B cell (primary cell): Measurements from ENCODE around the gene CBX6. TPM values are rescaled to one million over a fixed set of nuclear protein-coding genes. Genes with fewer than 3 reads are reported as not detected.

ENCODE experiments used
- ATAC-seq: fragments of 200-7000 bp; cut with Tn5 transposase; one replicate; pipeline ENCODE4 v1.10.0; 2021; ENCODE audit warnings: low read depth, mild to moderate bottlenecking, moderate number of reproducible peaks, moderate library complexity
- CTCF ChIA-PET: fragments of 350-600 bp; sonication (Branson Sonifier 250); formaldehyde crosslinking; loops from one replicate; lab custom pipeline; 2021; ENCODE audit warnings: antibody characterized with exemption, inconsistent platforms; lab: Charles Lee
- POLR2A ChIA-PET: fragments of 350-600 bp; sonication (Branson Sonifier 250); formaldehyde crosslinking; loops from one replicate; lab custom pipeline; 2021; ENCODE audit warnings: antibody characterized with exemption; lab: Charles Lee
- DNase-seq: peaks from one replicate; pipeline ENCODE4 v3.0.0; 2013
- H2AFZ ChIP-seq: 2 replicates; pipeline ENCODE4 v1.6.1; 2012; ENCODE audit warnings: mild to moderate bottlenecking, low read depth, low read length; ENCODE audit not compliant: insufficient read depth, poor library complexity, severe bottlenecking
- H3K27ac ChIP-seq, 2 donors: 1 replicate in 1 of 2; 2 replicates in 1 of 2; pipeline ENCODE4 v1.5.1; 2012 to 2013; ENCODE audit warnings: low read length in 2 of 2, mild to moderate bottlenecking in 2 of 2, moderate library complexity in 1 of 2
- H3K27me3 ChIP-seq, 4 experiments: fragments of 200-600 bp in 1 of 4; sonication (generic) in 1 of 4; replicated peaks in 1 of 4; 1 replicate in 2 of 4; 2 replicates in 2 of 4; pipeline versions ENCODE4 v1.6.1 to v1.7.0; 2013 to 2016; ENCODE audit warnings: low read length in 3 of 4, mild to moderate bottlenecking in 2 of 4, mixed read lengths in 1 of 4, moderate library complexity in 1 of 4; ENCODE audit not compliant: insufficient read depth in 4 of 4, control insufficient read depth in 3 of 4; ENCODE audit errors: control extremely low read depth in 1 of 4
- H3K36me3 ChIP-seq, 2 experiments: replicated peaks in 1 of 2; 1 replicate in 1 of 2; 2 replicates in 1 of 2; pipeline versions ENCODE4 v1.6.1 to v1.7.1; 2013; ENCODE audit warnings: low read length in 1 of 2; ENCODE audit not compliant: insufficient read depth in 2 of 2, control insufficient read depth in 1 of 2; ENCODE audit errors: control extremely low read depth in 1 of 2, extremely low read depth in 1 of 2
- H3K4me1 ChIP-seq, 2 donors: fragments of 200-600 bp in 1 of 2; sonication (generic) in 1 of 2; 1 replicate in 1 of 2; 2 replicates in 1 of 2; pipeline versions ENCODE4 v1.5.1 to v1.6.1; 2013 to 2017; ENCODE audit warnings: low read length in 2 of 2; ENCODE audit not compliant: control insufficient read depth in 2 of 2, insufficient read depth in 2 of 2
- H3K4me2 ChIP-seq: replicated peaks from 2 replicates; pipeline ENCODE3; 2012; ENCODE audit warnings: mild to moderate bottlenecking, low read depth, low read length; ENCODE audit not compliant: poor library complexity, severe bottlenecking
- H3K4me3 ChIP-seq, 5 experiments: fragments of 200-600 bp in 1 of 5; sonication (generic) in 1 of 5; 1 replicate in 3 of 5; 2 replicates in 2 of 5; pipeline versions ENCODE4 v1.5.1 to v1.7.0; 2011 to 2016; ENCODE audit warnings: low read length in 4 of 5, mild to moderate bottlenecking in 4 of 5, low read depth in 2 of 5, control low read depth in 1 of 5, moderate library complexity in 1 of 5; ENCODE audit not compliant: insufficient read depth in 1 of 5; ENCODE audit errors: control extremely low read depth in 1 of 5, extremely low read depth in 1 of 5
- H3K79me2 ChIP-seq: fragments of 200-600 bp; sonication (generic); one replicate; pipeline ENCODE4 v1.6.0; 2016; ENCODE audit warnings: low read length; ENCODE audit not compliant: control insufficient read depth, insufficient read depth
- H3K9ac ChIP-seq: fragments of 200-600 bp; sonication (generic); 2 replicates; pipeline ENCODE4 v1.6.1; 2017; ENCODE audit warnings: mild to moderate bottlenecking, low read length, moderate library complexity
- H3K9me3 ChIP-seq, 3 donors: one replicate each; pipeline versions ENCODE4 v1.6.1 to v1.7.1; 2013; ENCODE audit warnings: low read length in 2 of 3; ENCODE audit not compliant: control insufficient read depth in 2 of 3, insufficient read depth in 1 of 3; ENCODE audit errors: control extremely low read depth in 1 of 3
- H4K20me1 ChIP-seq: 2 replicates; pipeline ENCODE4 v1.6.0; 2012; ENCODE audit warnings: mild to moderate bottlenecking, low read length; ENCODE audit not compliant: insufficient read depth, control insufficient read depth, poor library complexity, severe bottlenecking
- H3K27ac Mint-ChIP-seq: one replicate; pipeline ENCODE4 v1.8.0; 2021; ENCODE audit warnings: mixed read lengths
- H3K27me3 Mint-ChIP-seq: one replicate; pipeline ENCODE4 v1.8.0; 2021; ENCODE audit warnings: mixed read lengths
- H3K4me1 Mint-ChIP-seq: one replicate; pipeline ENCODE4 v1.8.0; 2021; ENCODE audit warnings: mixed read lengths
- H3K4me3 Mint-ChIP-seq: one replicate; pipeline ENCODE4 v1.8.0; 2021; ENCODE audit warnings: mixed read lengths
- H3K9me3 Mint-ChIP-seq: one replicate; pipeline ENCODE4 v1.8.0; 2022; ENCODE audit warnings: mixed read lengths; ENCODE audit not compliant: insufficient read depth
- EZH2 ChIP-seq: IDR thresholded peaks from 2 replicates; pipeline ENCODE4 v1.6.1; 2012; ENCODE audit warnings: borderline replicate concordance, low read depth, mild to moderate bottlenecking, moderate library complexity, low read length; ENCODE audit not compliant: insufficient read depth, poor library complexity, severe bottlenecking
- WGBS: methylation state at CpG from one replicate; pipeline ENCODE4 v1.1.5; 2013; ENCODE audit warnings: missing lambda C conversion rate; ENCODE audit not compliant: insufficient coverage; 5-methylcytosine and 5-hydroxymethylcytosine counted together
- intact Hi-C: fragments of 100-400 bp; cut with micrococcal nuclease; formaldehyde crosslinking; loops from one replicate; pipeline ENCODE4 v1.10.0; 2022
- polyA plus RNA-seq: library from polyadenylated mRNA; depleted of rRNA; stranded (reverse); fragments of >200 nt; gene quantifications from 2 replicates; pipeline ENCODE4 v1.2.3, GENCODE V29; 2012
- total RNA-seq, 2 donors: library from RNA; stranded (reverse); fragments of 120-200 nt in 1 of 2; gene quantifications; 1 replicate in 1 of 2; 2 replicates in 1 of 2; pipeline versions ENCODE4 v1.2.3 to v1.2.4, GENCODE V29; 2013 to 2022
- TF ChIP-seq, protein P1 (sequence below): fragments of 200-600 bp; IDR thresholded peaks from one replicate; pipeline ENCODE4 v1.8.0; 2022; ENCODE audit warnings: antibody characterized with exemption, mild to moderate bottlenecking

CBX6 gene
- total and polyA plus RNA-seq, 2 donors (not counting 1 experiment from before 2014, with no cell fraction given) = 14.9 to 55.1 TPM

DNA sequence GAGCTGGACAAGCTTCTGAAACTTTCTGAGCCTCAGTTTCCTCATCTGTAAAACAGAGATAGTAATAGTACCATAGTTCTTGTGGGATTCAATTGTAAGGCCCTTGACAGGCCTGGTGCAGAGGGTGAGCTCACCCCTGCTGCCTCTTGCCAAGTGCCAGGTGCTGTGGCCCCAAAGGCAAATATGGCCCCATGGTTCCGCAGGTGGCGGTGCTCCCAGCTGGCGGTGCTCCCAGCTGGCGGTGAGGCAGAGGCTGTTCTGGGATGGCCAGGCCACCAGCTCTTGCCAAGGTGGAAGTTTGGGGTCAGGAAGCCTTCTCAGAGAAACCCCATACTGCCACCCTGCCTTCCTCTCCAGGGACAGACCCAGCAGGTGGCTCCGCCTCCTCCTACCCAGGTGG lies 37.0 kb downstream of the CBX6 start:
- Mint-ChIP-seq H3K27me3 (peaks cover 38% of the 10 kb centered on the region), H3K9me3 (no peaks in the 10 kb centered on the region), H3K4me1 (no peaks in the 10 kb centered on the region), H3K27ac (no peak overlapping the region), H3K4me3 (no peak overlapping the region)
- ATAC-seq (no peak), DNase-seq (no peak)
- no peaks in the 10 kb centered on the region for H4K20me1 ChIP-seq
- peaks cover 0 to 3% (median 0%) of the 10 kb centered on the region in 3 donors for H3K9me3 ChIP-seq
- CTCF ChIA-PET = no interaction called here
- H3K27me3 ChIP-seq = peaks cover 0 to 18% (median 5%) of the 10 kb centered on the region in 4 experiments
- 94% methylated on average over 4 of the region's 5 CpGs for WGBS
- H3K36me3 ChIP-seq = no peaks in the 10 kb centered on the region
- POLR2A ChIA-PET = no interaction called here
- no peak overlapping the region for H3K27ac ChIP-seq
- H2AFZ ChIP-seq = no peak overlapping the region
- no peak overlapping the region for H3K9ac ChIP-seq
- no peak for TF ChIP-seq EZH2
- TF ChIP-seq, protein P1, sequence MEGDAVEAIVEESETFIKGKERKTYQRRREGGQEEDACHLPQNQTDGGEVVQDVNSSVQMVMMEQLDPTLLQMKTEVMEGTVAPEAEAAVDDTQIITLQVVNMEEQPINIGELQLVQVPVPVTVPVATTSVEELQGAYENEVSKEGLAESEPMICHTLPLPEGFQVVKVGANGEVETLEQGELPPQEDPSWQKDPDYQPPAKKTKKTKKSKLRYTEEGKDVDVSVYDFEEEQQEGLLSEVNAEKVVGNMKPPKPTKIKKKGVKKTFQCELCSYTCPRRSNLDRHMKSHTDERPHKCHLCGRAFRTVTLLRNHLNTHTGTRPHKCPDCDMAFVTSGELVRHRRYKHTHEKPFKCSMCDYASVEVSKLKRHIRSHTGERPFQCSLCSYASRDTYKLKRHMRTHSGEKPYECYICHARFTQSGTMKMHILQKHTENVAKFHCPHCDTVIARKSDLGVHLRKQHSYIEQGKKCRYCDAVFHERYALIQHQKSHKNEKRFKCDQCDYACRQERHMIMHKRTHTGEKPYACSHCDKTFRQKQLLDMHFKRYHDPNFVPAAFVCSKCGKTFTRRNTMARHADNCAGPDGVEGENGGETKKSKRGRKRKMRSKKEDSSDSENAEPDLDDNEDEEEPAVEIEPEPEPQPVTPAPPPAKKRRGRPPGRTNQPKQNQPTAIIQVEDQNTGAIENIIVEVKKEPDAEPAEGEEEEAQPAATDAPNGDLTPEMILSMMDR = no peak
- H3K4me3 ChIP-seq = no peak overlapping the region
- intact Hi-C loops = no loop called here
- no peaks in the 10 kb centered on the region for H3K79me2 ChIP-seq
- H3K4me1 ChIP-seq = no peaks in the 10 kb centered on the region
- no peak overlapping the region for H3K4me2 ChIP-seq

DNA sequence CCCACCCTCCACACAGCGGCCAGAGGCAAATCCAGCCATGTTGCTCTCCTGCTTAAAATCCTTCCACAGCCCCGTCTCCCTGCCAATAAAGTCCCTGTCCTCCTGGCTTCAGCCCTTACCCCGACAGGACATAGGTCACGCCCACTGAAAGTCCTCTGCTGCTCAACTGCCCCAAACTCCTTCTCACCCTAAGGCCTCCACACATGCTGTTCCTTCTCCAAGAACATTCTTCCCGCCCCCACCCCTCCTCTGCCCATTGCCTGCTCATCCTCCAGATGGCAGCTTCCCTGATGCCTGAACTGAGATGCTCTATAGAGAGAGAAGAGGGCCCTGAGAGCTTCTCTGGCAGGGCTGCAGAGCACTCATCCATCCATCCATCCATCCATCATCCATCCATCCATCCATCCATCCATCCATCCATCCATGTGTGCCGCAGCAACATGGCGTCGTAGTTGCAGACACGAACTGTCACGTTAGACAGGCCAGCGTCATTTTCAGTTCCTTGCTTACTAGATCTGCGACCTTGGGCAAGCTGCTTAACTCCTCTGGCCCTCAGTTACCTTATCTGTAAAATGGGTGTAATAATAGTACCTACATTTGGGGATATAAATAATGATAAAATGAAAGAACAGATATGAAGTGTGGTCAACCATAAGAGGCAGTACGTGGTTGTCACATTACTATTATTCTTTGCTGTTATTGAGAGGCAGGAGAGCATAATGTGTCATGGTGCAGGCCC lies 37.6 kb downstream of the CBX6 start:
- H3K4me3 Mint-ChIP-seq = no peak overlapping the region

More for the DNA sequence above, 37.6 kb downstream of the CBX6 start:
- 90% methylated on average over 12 of the region's 13 CpGs for WGBS
- H3K4me2 ChIP-seq = no peak overlapping the region
- ChIA-PET CTCF (interaction anchor here (1.1 kb wide), 1 partner anchor 9 kb away, joined by 4 read pairs; the partner anchor contains the start of gene NPTXR), POLR2A (no interaction called here)
- intact Hi-C loops = no loop called here
- H3K27ac Mint-ChIP-seq = no peak overlapping the region
- peaks cover 0 to 12% (median 0%) of the 10 kb centered on the region in 4 experiments for H3K27me3 ChIP-seq
- no peak overlapping the region for H2AFZ ChIP-seq
- no peaks in the 10 kb centered on the region for H3K79me2 ChIP-seq
- no peaks in the 10 kb centered on the region for H4K20me1 ChIP-seq
- no peak for TF ChIP-seq EZH2
- TF ChIP-seq, protein P1 = no peak
- no peaks in the 10 kb centered on the region for H3K4me1 Mint-ChIP-seq
- no peaks in the 10 kb centered on the region for H3K4me1 ChIP-seq
- no peak overlapping the region for H3K9ac ChIP-seq
- H3K9me3 Mint-ChIP-seq = no peaks in the 10 kb centered on the region
- no peak overlapping the region for H3K27ac ChIP-seq
- DNase-seq (no peak), ATAC-seq (no peak)
- H3K36me3 ChIP-seq = no peaks in the 10 kb centered on the region
- peaks cover 0 to 3% (median 0%) of the 10 kb centered on the region in 3 donors for H3K9me3 ChIP-seq
- H3K4me3 ChIP-seq = no peak overlapping the region
- H3K27me3 Mint-ChIP-seq = peaks cover 33% of the 10 kb centered on the region
